GM12872 (cell line): ENCODE data around the gene ERI3.

Experiments
- CTCF ChIP-seq: IDR thresholded peaks from 3 replicates; pipeline ENCODE4 v1.5.1; 2011; ENCODE audit warnings: low read depth, mild to moderate bottlenecking, low read length, moderate library complexity; ENCODE audit not compliant: insufficient read depth

ERI3 gene

GRCh38 chr1:44292651-44293050 is 62.4 kb downstream of the ERI3 start:
- no peak for TF ChIP-seq CTCF

- no peak for TF ChIP-seq CTCF
Observed at GRCh38 chr1:44290250-44291094, 64.6 kb downstream of the ERI3 start.

GRCh38 chr1:44289530-44289929 is 65.5 kb downstream of the ERI3 start:
- no peak for TF ChIP-seq CTCF

GRCh38 chr1:44288883-44289282 is 66.2 kb downstream of the ERI3 start:
- no peak for TF ChIP-seq CTCF

- no peak for TF ChIP-seq CTCF
Observed at GRCh38 chr1:44284184-44284583, 70.9 kb downstream of the ERI3 start.

GRCh38 chr1:44283524-44284173 is 71.4 kb downstream of the ERI3 start:
- no peak for TF ChIP-seq CTCF

- TF ChIP-seq CTCF: no peak
Observed at GRCh38 chr1:44282704-44283426, 72.2 kb downstream of the ERI3 start.
